HEK293 (cell line): ENCODE measurements around the gene GCAT.

Experiments
- CTCF ChIP-seq: fragments of 450-650 bp; formaldehyde crosslinking; IDR thresholded peaks from 2 replicates; pipeline ENCODE4 v1.5.1; 2016; ENCODE audit warnings: missing biosample characterization, missing genetic modification characterization
- KLF9 ChIP-seq: fragments of 450-650 bp; formaldehyde crosslinking; IDR thresholded peaks from 2 replicates; pipeline ENCODE4 v1.5.1; 2016; ENCODE audit warnings: missing biosample characterization, missing genetic modification characterization, low read depth
- MEIS1 ChIP-seq: sonication (generic); formaldehyde crosslinking; IDR thresholded peaks from 2 replicates; pipeline ENCODE4 v1.8.1; 2022; ENCODE audit warnings: missing genetic modification reagents, mild to moderate bottlenecking, borderline replicate concordance
- ZFP69B ChIP-seq: fragments of 450-650 bp; formaldehyde crosslinking; IDR thresholded peaks from 2 replicates; pipeline ENCODE4 v1.5.1; 2016; ENCODE audit warnings: missing biosample characterization, missing genetic modification characterization
- ZNF114 ChIP-seq: fragments of 450-650 bp; formaldehyde crosslinking; IDR thresholded peaks from 2 replicates; pipeline ENCODE4 v1.5.0; 2017; ENCODE audit warnings: missing biosample characterization, missing genetic modification characterization
- ZNF18 ChIP-seq: fragments of 450-650 bp; formaldehyde crosslinking; IDR thresholded peaks from 2 replicates; pipeline ENCODE4 v1.5.1; 2016; ENCODE audit warnings: missing biosample characterization, missing genetic modification characterization
- ZNF366 ChIP-seq: fragments of 450-650 bp; formaldehyde crosslinking; conservative IDR thresholded peaks from 2 replicates; pipeline ENCODE4 v1.5.1; 2016; ENCODE audit warnings: missing biosample characterization, missing genetic modification characterization
- ZNF416 ChIP-seq: fragments of 450-650 bp; formaldehyde crosslinking; IDR thresholded peaks from 2 replicates; pipeline ENCODE4 v1.5.1; 2016; ENCODE audit warnings: missing biosample characterization, missing genetic modification characterization
- ZNF623 ChIP-seq: fragments of 450-650 bp; formaldehyde crosslinking; IDR thresholded peaks from 2 replicates; pipeline ENCODE4 v1.5.1; 2016; ENCODE audit warnings: missing biosample characterization, missing genetic modification characterization
- ZNF747 ChIP-seq: fragments of 450-650 bp; formaldehyde crosslinking; IDR thresholded peaks from 2 replicates; pipeline ENCODE4 v1.5.1; 2016; ENCODE audit warnings: missing biosample characterization, missing genetic modification characterization
- TF ChIP-seq, protein P1 (sequence below): fragments of 450-650 bp; IDR thresholded peaks from 2 replicates; pipeline ENCODE4 v1.5.1; 2018; ENCODE audit warnings: missing biosample characterization, missing genetic modification characterization

DNA sequence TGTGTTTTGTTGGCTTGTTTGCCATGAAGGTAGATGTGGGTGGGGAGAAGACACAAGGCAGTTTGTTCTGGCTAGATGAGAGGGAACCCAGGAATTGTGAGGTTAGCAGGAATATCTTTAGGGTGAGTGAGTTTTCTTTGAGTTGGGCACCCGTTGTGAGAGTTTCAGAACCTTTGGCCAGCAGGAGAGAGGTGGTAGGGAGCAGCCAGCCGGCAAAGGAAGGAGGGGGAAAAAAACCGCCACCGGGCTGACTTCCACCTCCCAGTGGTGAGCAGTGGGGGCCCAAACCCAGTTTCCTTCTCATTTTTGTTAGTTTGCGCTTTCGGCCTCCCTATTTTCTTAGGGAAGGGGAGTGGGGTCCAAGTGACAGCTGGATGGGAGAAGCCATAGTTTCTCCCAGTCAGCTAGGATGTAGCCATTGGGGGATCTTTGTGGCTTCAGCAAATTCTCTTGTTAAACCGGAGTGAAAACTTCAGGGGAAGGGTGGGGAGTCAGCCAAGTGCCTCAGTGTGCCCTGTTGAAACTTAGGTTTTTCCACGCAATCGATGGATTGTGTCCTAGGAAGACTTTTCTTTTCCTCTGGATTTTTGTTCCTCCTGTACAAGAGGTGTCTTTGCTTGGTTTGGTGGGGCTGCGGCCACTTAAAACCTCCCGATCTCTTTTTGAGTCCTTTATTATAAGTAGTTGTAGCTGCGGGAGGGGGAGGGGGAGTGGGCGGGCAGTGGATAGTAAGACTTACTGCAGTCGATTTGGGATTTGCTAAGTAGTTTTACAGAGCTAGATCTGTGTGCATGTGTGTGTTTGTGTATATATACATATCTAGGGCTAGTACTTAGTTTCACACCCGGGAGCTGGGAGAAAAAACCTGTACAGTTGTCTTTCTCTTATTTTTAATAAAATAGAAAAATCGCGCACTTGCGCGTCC is 1.1 kb upstream of the GCAT start:
- TF ChIP-seq ZNF114 = no peak
- no peak for TF ChIP-seq ZNF623 (tag by site-specific recombination)
- no peak for TF ChIP-seq CTCF (tag by site-specific recombination)
- TF ChIP-seq KLF9 (tag by site-specific recombination) = no peak; the same call in 1 of the 2 replicates
- no peak for TF ChIP-seq ZFP69B
- TF ChIP-seq ZNF416 = no peak
- TF ChIP-seq ZNF747 (tag by site-specific recombination) = no peak
- no peak for TF ChIP-seq MEIS1 (CRISPR knock-in tag)
- TF ChIP-seq, protein P1, sequence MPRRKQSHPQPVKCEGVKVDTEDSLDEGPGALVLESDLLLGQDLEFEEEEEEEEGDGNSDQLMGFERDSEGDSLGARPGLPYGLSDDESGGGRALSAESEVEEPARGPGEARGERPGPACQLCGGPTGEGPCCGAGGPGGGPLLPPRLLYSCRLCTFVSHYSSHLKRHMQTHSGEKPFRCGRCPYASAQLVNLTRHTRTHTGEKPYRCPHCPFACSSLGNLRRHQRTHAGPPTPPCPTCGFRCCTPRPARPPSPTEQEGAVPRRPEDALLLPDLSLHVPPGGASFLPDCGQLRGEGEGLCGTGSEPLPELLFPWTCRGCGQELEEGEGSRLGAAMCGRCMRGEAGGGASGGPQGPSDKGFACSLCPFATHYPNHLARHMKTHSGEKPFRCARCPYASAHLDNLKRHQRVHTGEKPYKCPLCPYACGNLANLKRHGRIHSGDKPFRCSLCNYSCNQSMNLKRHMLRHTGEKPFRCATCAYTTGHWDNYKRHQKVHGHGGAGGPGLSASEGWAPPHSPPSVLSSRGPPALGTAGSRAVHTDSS (tag by site-specific recombination) = no peak
- no peak for TF ChIP-seq ZNF18
- TF ChIP-seq ZNF366 (tag by site-specific recombination) = no peak
